Ishikawa (cell line): ENCODE measurements around the gene SHD.

Source experiments
- CEBPB ChIP-seq: IDR thresholded peaks from 2 replicates; pipeline ENCODE4 v1.6.1; 2012
- CREB1 ChIP-seq: IDR thresholded peaks from 2 replicates; pipeline ENCODE4 v1.6.1; 2012; ENCODE audit warnings: low read depth
- EP300 ChIP-seq: IDR thresholded peaks from 2 replicates; pipeline ENCODE4 v1.6.1; 2012; ENCODE audit warnings: borderline replicate concordance
- MAX ChIP-seq: IDR thresholded peaks from 2 replicates; pipeline ENCODE4 v1.6.1; 2012
- NFIC ChIP-seq: IDR thresholded peaks from 2 replicates; pipeline ENCODE4 v1.6.1; 2012
- RAD21 ChIP-seq: IDR thresholded peaks from 2 replicates; pipeline ENCODE4 v1.6.1; 2012; ENCODE audit warnings: low read depth
- REST ChIP-seq: IDR thresholded peaks from 2 replicates; pipeline ENCODE4 v1.6.1; 2012; ENCODE audit warnings: low read depth, mild to moderate bottlenecking
- TCF12 ChIP-seq: IDR thresholded peaks from 2 replicates; pipeline ENCODE4 v1.6.1; 2012; ENCODE audit warnings: low read depth
- TEAD4 ChIP-seq: IDR thresholded peaks from 2 replicates; pipeline ENCODE4 v1.6.1; 2012
- YY1 ChIP-seq: IDR thresholded peaks from 2 replicates; pipeline ENCODE4 v1.6.1; 2012; ENCODE audit warnings: low read depth

DNA sequence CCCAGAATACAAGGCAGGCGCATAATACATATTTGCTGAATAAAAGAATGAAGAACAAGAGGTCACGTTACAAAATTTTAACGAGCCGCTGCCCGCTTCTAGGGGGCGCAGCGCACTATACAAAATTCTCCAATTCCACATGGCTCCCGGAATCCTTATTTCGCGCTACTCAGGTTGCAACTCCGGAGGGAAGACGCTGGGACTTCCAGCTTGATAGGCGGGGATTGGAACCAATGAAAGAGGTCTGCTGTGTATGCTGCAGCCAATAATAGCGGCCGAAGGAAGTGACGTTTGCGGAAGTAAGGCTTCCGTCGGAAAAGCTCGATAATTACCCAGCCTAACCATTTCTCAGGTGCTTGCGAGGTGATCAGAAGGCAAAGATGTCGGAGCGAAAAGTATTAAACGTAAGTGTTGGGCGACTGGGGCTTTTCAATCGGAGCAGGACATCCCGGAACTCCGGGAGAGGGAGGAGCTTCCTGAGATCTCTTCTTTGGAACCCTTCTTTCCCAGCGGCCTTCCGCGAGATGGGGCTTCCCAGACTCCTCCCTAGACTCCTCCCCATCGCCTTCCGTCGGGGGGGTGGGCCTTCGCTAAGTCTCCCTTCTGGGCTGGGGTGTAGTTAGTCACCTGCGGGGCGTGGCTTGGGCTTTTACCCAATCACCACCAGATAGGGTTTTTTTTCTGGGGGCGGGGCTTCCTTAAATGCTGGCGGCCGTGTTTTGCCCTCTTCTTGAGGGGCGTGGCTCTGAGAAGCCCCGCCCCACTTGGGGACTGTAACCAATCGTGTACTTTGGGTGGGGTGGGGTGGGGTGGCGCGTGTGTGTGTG, 32.1 kb upstream of the SHD start, which contains the start of gene YJU2:
- TF ChIP-seq CEBPB (0 out of 2 replicates have a peak, but pooled peaks have one; percentile 2), RAD21 (peak; percentile 49), CREB1 (peak; percentile 92), TEAD4 (peak; percentile 60), MAX (peak; percentile 95), REST (no peak), YY1 (peak; percentile 85), TCF12 (peak; percentile 83), EP300 (peak; percentile 33; the same call in 1 of the 2 replicates), NFIC (0 out of 2 replicates have a peak, but pooled peaks have one; percentile 22)
